Heart left ventricle (tissue), 16 donors: ENCODE results near the gene XPO6. TPM values are rescaled to one million over a fixed set of nuclear protein-coding genes. Genes with fewer than 3 reads are reported as not detected.
A peak's percentile ranks its signal among the peaks of the same experiment; 100 is the strongest.
"Not testable (repeated sequence)": the region's sequence is repeated elsewhere in the genome, so short reads cannot be mapped to it uniquely, and the experiment has no call there.

ENCODE experiments used
- ATAC-seq, 4 donors: fragments of 200-7000 bp; cut with Tn5 transposase; one replicate each; pipeline ENCODE4 v1.9.1; 2020 to 2022; ENCODE audit warnings: moderate library complexity in 4 of 4, mild to moderate bottlenecking in 3 of 4, moderate number of reproducible peaks in 1 of 4
- DNase-seq, 5 donors: peaks; one replicate each; pipeline ENCODE4 v3.0.0-alpha.2; 2020
- H3K27ac ChIP-seq, 12 donors: fragments of 200-600 bp; sonication (generic) in 4 of 12; one replicate each; pipeline versions ENCODE4 v1.5.0 to v1.8.0; 2016 to 2022; ENCODE audit warnings: mild to moderate bottlenecking in 2 of 12
- H3K27me3 ChIP-seq, 9 donors: fragments of 200-600 bp; sonication (generic) in 2 of 9; one replicate each; pipeline versions ENCODE4 v1.5.1 to v1.8.0; 2016 to 2022; ENCODE audit warnings: mild to moderate bottlenecking in 3 of 9
- H3K36me3 ChIP-seq, 9 donors: fragments of 200-600 bp; sonication (generic) in 2 of 9; one replicate each; pipeline versions ENCODE4 v1.5.0 to v1.8.0; 2018 to 2022; ENCODE audit warnings: mild to moderate bottlenecking in 2 of 9
- H3K4me1 ChIP-seq, 12 donors: fragments of 200-600 bp; sonication (generic) in 4 of 12; one replicate each; pipeline versions ENCODE4 v1.5.0 to v1.8.0; 2016 to 2022; ENCODE audit warnings: mild to moderate bottlenecking in 3 of 12
- H3K4me3 ChIP-seq, 12 donors: fragments of 200-600 bp; sonication (generic) in 4 of 12; one replicate each; pipeline versions ENCODE4 v1.5.0 to v1.8.0; 2017 to 2022; ENCODE audit warnings: mild to moderate bottlenecking in 9 of 12, moderate library complexity in 4 of 12
- H3K9me3 ChIP-seq, 12 donors: fragments of 200-600 bp; sonication (generic) in 4 of 12; one replicate each; pipeline versions ENCODE4 v1.5.0 to v1.8.0; 2016 to 2022; ENCODE audit warnings: mild to moderate bottlenecking in 1 of 12
- CTCF ChIP-seq, 12 donors: fragments of 200-600 bp; sonication (generic) in 4 of 12; IDR thresholded peaks; one replicate each; pipeline versions ENCODE4 v1.5.0 to v1.8.0; 2018 to 2022; ENCODE audit warnings: antibody characterized with exemption in 12 of 12, mild to moderate bottlenecking in 5 of 12
- POLR2A ChIP-seq, 2 donors: fragments of 450-650 bp; IDR thresholded peaks; one replicate each; pipeline ENCODE4 v1.6.1; 2017; ENCODE audit warnings: antibody characterized with exemption in 2 of 2, mild to moderate bottlenecking in 2 of 2, moderate library complexity in 2 of 2
- WGBS, 4 donors: extraction: QIAGEN DNeasy Blood & Tissue Kit in 2 of 4; methylation state at CpG; one replicate each; pipeline versions ENCODE4 v1.1.5 to v1.1.7; 2013 to 2018; 5-methylcytosine and 5-hydroxymethylcytosine counted together
- intact Hi-C, 10 donors: fragments of 100-400 bp; cut with DNase I; formaldehyde crosslinking; loops; one replicate each; pipeline versions ENCODE4 v1.11.1 to v1.14.2; 2022
- polyA plus RNA-seq, 2 donors: library from polyadenylated mRNA; stranded (reverse); fragments of 200-250 nt; gene quantifications; one replicate each; pipeline ENCODE4 v1.2.3, GENCODE V29; 2013
- total RNA-seq, 9 donors: library from RNA; depleted of rRNA in 2 of 9; stranded (reverse); fragments of >200 nt in 2 of 9; fragmentation: NEBNext Ultra II Directional in 3 of 9; extraction: Animal tissue kit (Norgen Biotek cat#: 25700) in 3 of 9; gene quantifications; one replicate each; pipeline versions ENCODE4 v1.1.0 to v1.2.4, GENCODE V29; 2016 to 2023
- donor health status: ischemic (EF 13 %, LVEDD 7.1; RV severe dilation, severe dysfunction).
- donor health status: healthy with polysubstance abuse.
- donor health status: DM: no; HTN: yes; CAD: no.
- donor health status: DM: no; HTN: no; CAD: no.
- donor health status: ischemic (EF 25% LVEDD 6.9; RV normal size, moderate dysfunction).
- donor health status: ischemic (EF 25% LVEDD 5.7; RV mildly dilated, moderate dysfunction).
- donor health status: healthy.
- donor health status: DM: yes; HTN: yes; CAD: no.
- donor health status: ischemic (EF 35%, LVEDD 5.7; RV mildly dilated, moderate dysfunction).
- donor health status: nonischemic (EF 11% LVEDD 7.7; RV severe dilation, severe dysfunction).
- donor health status: DM: yes; HTN: yes; CAD: no.
- donor health status: PGD.
- donor health status: ischemic (EF 29% LVEDD 5.4; RV normal size, mild dysfunction).
- donor health status: nonischemic (EF 23%, LVEDD 6.1; RV moderate dilation, normal function).

The XPO6 gene
- total and polyA plus RNA-seq, 11 donors: 19.8 to 78.0 (median 33.0) TPM

- TF ChIP-seq CTCF (IDR thresholded peaks at IDR 0.05): no peak
- no peak for TF ChIP-seq POLR2A (IDR thresholded peaks at IDR 0.05)
- Histone ChIP-seq H3K27ac (no peak overlapping the region), H3K4me1 (no peaks in the 10 kb centered on the region), H3K9me3 (peaks cover 0 to 4% (median 0%) of the 10 kb centered on the region in 12 donors), H3K4me3 (no peak overlapping the region), H3K27me3 (no peaks in the 10 kb centered on the region), H3K36me3 (no peaks in the 10 kb centered on the region)
- intact Hi-C loops: no loop called here
- ATAC-seq: no peak
- 79 to 87% (median 85%) methylated on average over 2 of the region's 2 CpGs for WGBS, 4 donors
- no peak for DNase-seq
Measured at GRCh38 chr16:28231763-28232162, 20.0 kb upstream of the XPO6 start.

- H3K27ac ChIP-seq, H3K27me3 ChIP-seq, intact Hi-C loops, H3K36me3 ChIP-seq, H3K9me3 ChIP-seq, DNase-seq, H3K4me3 ChIP-seq, H3K4me1 ChIP-seq, ATAC-seq: not testable (repeated sequence)
- 83 to 100% (median 91%) methylated on average over 3 of the region's 3 CpGs for WGBS, 4 donors
Measured at GRCh38 chr16:28223909-28224308, 12.1 kb upstream of the XPO6 start.

GRCh38 chr16:28219777-28220176 is 8.0 kb upstream of the XPO6 start:
- intact Hi-C loops, DNase-seq, H3K27me3 ChIP-seq, H3K9me3 ChIP-seq, H3K4me3 ChIP-seq, H3K27ac ChIP-seq, H3K4me1 ChIP-seq, H3K36me3 ChIP-seq, ATAC-seq: not testable (repeated sequence)
- 87 to 93% (median 89%) methylated on average over 6 of the region's 6 CpGs for WGBS, 4 donors

GRCh38 chr16:28219282-28219681 is 7.5 kb upstream of the XPO6 start:
- H3K27ac ChIP-seq: no peak overlapping the region
- peaks cover 0 to under 1% (median 0%) of the 10 kb centered on the region in 9 donors for H3K27me3 ChIP-seq
- no peaks in the 10 kb centered on the region for H3K36me3 ChIP-seq
- no peak overlapping the region for H3K4me3 ChIP-seq
- no peak for TF ChIP-seq POLR2A (IDR thresholded peaks at IDR 0.05)
- TF ChIP-seq CTCF (IDR thresholded peaks at IDR 0.05): no peak
- no peaks in the 10 kb centered on the region for H3K9me3 ChIP-seq
- DNase-seq (no peak), ATAC-seq (no peak)
- intact Hi-C loops: no loop called here
- WGBS, 4 donors: 76 to 81% (median 79%) methylated on average over 5 of the region's 5 CpGs
- no peaks in the 10 kb centered on the region for H3K4me1 ChIP-seq

- intact Hi-C loops: no loop called here
- TF ChIP-seq POLR2A (IDR thresholded peaks at IDR 0.05) (no peak), CTCF (IDR thresholded peaks at IDR 0.05) (peak in 4 of 12 donors; percentile 10 to 32 (median 27))
- ATAC-seq (peak in 3 of 4 donors; percentile 34 to 72 (median 65)), DNase-seq (no peak)
- Histone ChIP-seq H3K27me3 (no peaks in the 10 kb centered on the region), H3K36me3 (no peaks in the 10 kb centered on the region), H3K4me3 (no peak overlapping the region), H3K4me1 (no peaks in the 10 kb centered on the region), H3K9me3 (no peaks in the 10 kb centered on the region), H3K27ac (no peak overlapping the region)
- WGBS, 4 donors: 73 to 79% (median 76%) methylated on average over 4 of the region's 4 CpGs
Measured at GRCh38 chr16:28218109-28218508, 6.3 kb upstream of the XPO6 start.
